Fibroblast of skin of right quadriceps (primary cell): Measurements from ENCODE around the gene RAD51B.
A peak's percentile ranks its signal among the peaks of the same experiment; 100 is the strongest.

Experiments used
- DNase-seq: peaks from one replicate; pipeline ENCODE4 v3.0.0-alpha.2; 2013

Gene RAD51B

GRCh38 chr14:67835596-67835995 lies 16.0 kb downstream of the RAD51B start:
- no peak for DNase-seq

- DNase-seq, result peak; percentile 82
These were observed 17.5 kb downstream of the RAD51B start for GRCh38 chr14:67837011-67837624.

GRCh38 chr14:67846029-67846610 lies 26.5 kb downstream of the RAD51B start:
- DNase-seq, result no peak

GRCh38 chr14:67850066-67850830 lies 30.7 kb downstream of the RAD51B start:
- DNase-seq, result no peak

GRCh38 chr14:67851785-67852410 lies 32.3 kb downstream of the RAD51B start:
- DNase-seq, result no peak

- no peak for DNase-seq
These were observed 33.5 kb downstream of the RAD51B start for GRCh38 chr14:67852926-67853604.

- DNase-seq, result no peak
These were observed 34.1 kb downstream of the RAD51B start for GRCh38 chr14:67853715-67854114.

- DNase-seq, result peak; percentile 42
These were observed 37.2 kb downstream of the RAD51B start for GRCh38 chr14:67856827-67857226.

- DNase-seq, result no peak
These were observed 38.3 kb downstream of the RAD51B start for GRCh38 chr14:67857778-67858350.

GRCh38 chr14:67859169-67859749 lies 39.7 kb downstream of the RAD51B start:
- DNase-seq, result no peak

GRCh38 chr14:67863223-67863622 lies 43.6 kb downstream of the RAD51B start:
- DNase-seq, result no peak

- no peak for DNase-seq
These were observed 55.8 kb downstream of the RAD51B start for GRCh38 chr14:67875175-67876006.

- DNase-seq, result no peak
These were observed 59.4 kb downstream of the RAD51B start for GRCh38 chr14:67879026-67879425.

- DNase-seq, result no peak
These were observed 61.6 kb downstream of the RAD51B start for GRCh38 chr14:67881225-67881624.

GRCh38 chr14:67882986-67883555 lies 63.5 kb downstream of the RAD51B start:
- DNase-seq, result no peak

- DNase-seq, result peak; percentile 27
These were observed 64.1 kb downstream of the RAD51B start for GRCh38 chr14:67883717-67884116.

- no peak for DNase-seq
These were observed 66.6 kb downstream of the RAD51B start for GRCh38 chr14:67886191-67886590.

GRCh38 chr14:67887478-67887877 lies 67.9 kb downstream of the RAD51B start:
- no peak for DNase-seq

GRCh38 chr14:67889455-67889854 lies 69.9 kb downstream of the RAD51B start:
- no peak for DNase-seq

GRCh38 chr14:67892466-67893100 lies 73.0 kb downstream of the RAD51B start:
- DNase-seq, result no peak

- DNase-seq, result no peak
These were observed 80.7 kb downstream of the RAD51B start for GRCh38 chr14:67900231-67900630.
